GM12892 (cell line): ENCODE results near the gene THADA.

Experiments
- POLR2A ChIP-seq: IDR thresholded peaks from 2 replicates; pipeline ENCODE4 v1.6.1; 2011; ENCODE audit warnings: low read depth, low read length, control low read depth
- TAF1 ChIP-seq: IDR thresholded peaks from 2 replicates; pipeline ENCODE4 v1.6.1; 2011; ENCODE audit warnings: low read depth, mild to moderate bottlenecking, control low read depth, low read length, borderline replicate concordance

GRCh38 chr2:43318791-43319190 is 277.0 kb downstream of the THADA start:
- TF ChIP-seq POLR2A (no peak), TAF1 (no peak)
